ENCODE data around the gene SLC24A4.
"Not testable (repeated sequence)": the region's sequence is repeated elsewhere in the genome, so short reads cannot be mapped to it uniquely, and the experiment has no call there.

Gene SLC24A4

GRCh38 chr14:92402500-92402899 is 79.5 kb downstream of the SLC24A4 start:
- not testable (repeated sequence) for DNase-seq (ENCODE audit: low read depth in 3 of 3)

- DNase-seq (ENCODE audit: low read depth in 3 of 3) = no peak
Observed at GRCh38 chr14:92404018-92404417, 81.1 kb downstream of the SLC24A4 start.

- no peak for DNase-seq (ENCODE audit: low read depth in 3 of 3)
Observed at GRCh38 chr14:92404421-92404820, 81.5 kb downstream of the SLC24A4 start.

GRCh38 chr14:92404938-92405337 is 82.0 kb downstream of the SLC24A4 start:
- no peak for DNase-seq (ENCODE audit: low read depth in 3 of 3)

DNA sequence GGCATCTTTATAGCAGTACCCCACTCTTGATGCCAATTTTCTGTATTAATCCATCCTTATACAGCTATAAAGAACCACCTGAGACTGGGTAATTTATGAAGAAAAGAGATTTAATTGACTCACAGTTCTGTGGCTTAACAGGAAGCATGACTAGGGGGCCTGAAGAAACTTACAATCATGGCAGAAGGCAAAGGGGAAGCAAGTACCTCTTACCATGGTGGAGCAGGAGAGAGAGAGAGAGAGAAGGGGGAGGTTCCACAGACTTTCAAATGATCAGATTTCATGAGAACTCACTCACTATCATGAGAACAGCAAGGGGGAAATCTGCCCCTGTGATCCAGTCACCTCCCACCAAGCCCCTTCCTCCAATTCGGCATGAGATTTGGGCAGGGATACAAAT is 84.4 kb downstream of the SLC24A4 start:
- DNase-seq (ENCODE audit: low read depth in 3 of 3) = no peak

- DNase-seq (ENCODE audit: low read depth in 3 of 3) = no peak
Observed at GRCh38 chr14:92409043-92409442, 86.1 kb downstream of the SLC24A4 start.

DNA sequence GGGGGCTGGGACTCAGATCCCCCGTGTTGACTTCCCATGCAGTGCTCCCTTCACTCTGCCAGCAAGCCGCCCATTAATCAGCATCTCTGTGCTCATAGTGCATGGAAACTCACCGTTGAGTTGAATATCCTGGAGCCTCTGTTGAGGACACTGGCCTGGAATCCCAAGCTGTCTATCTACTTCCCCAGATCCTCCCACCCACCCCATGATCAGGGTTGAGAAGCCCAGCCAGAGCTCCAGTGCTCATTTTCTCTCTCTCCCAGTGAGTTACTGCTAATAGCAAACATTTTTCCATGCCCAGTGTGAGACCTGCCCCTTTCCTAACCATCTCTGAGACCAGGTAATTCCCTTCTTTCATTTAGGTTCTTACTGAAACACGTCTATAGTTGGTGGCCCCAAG is 88.2 kb downstream of the SLC24A4 start:
- no peak for DNase-seq (ENCODE audit: low read depth in 3 of 3)

DNA sequence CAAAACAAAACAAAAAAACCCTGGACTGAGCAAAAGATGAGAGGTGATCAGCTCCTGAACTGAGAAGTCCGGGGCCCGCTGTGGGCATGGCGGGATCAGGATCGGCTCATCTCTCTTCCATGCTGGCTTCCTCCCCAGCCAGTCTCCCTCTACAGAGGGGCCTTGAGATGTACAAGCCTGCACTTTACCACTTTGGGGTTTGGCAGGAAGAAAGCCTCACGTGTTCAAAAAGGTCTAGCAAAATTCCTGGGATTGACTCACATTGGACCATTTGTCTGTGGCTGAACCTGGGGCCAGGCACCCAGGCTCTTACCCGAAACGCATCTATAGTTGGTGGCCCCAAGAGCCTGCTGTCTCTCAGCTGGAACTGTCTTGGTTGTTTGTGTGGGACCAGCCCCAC is 89.0 kb downstream of the SLC24A4 start:
- DNase-seq (ENCODE audit: low read depth in 3 of 3) = no peak

DNA sequence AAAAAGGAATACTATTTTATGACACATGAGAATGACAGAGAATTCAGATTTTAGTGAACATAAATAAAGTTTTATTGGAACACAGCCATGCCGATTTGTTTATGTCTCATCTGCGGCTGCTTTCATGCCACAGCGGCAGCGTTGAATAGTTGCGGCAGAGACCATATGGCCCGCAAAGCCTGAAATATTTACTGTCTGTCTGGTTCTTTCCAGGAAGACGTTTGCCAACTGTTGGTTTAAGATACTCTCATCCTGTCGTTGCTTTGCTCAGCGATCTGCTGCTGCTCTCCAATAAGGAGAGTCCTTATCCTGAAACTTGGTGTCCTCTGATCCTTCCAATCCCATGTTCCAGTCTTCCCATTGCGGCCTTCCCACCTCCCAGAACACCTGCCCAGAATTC is 89.9 kb downstream of the SLC24A4 start:
- DNase-seq (ENCODE audit: low read depth in 3 of 3) = no peak

- no peak for DNase-seq (ENCODE audit: low read depth in 3 of 3)
Observed at GRCh38 chr14:92413379-92413778, 90.4 kb downstream of the SLC24A4 start.

DNA sequence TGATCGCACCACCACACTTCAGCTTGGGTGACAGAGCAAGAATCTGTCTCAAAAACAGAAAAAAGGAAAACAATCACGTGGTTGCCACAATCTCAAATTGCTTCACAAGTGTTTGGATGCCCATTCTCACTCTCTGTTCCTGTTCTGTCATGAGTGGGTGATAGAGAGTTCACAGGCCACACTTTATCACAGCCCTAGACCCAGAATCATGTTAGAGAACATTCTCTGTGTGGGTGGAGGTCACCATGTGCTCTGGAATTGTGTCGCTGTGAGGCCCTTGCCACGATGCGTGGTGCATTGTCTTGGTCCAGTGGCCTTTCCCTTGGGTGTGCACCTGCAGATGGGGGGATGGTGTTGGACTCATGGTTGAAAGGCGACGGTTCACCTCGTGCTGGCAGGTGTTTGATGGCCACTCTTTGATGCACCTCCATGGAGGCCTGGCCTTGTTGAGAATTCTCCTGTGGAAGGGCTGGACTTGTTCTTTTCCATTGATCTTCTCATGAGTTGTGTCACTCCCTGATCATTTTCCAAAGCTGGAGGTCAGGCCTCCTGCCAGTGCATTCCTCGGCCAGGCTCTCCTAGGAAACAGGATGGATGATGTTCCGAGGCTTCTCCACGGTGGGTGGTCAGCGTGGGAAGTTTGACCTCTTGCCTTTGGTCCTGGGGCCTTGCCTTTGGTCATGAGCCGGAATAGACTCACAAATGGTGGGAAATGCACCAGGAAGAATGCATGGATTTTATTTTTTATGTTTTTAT is 91.9 kb downstream of the SLC24A4 start:
- DNase-seq (ENCODE audit: low read depth in 3 of 3) = no peak

GRCh38 chr14:92415969-92416368 is 93.0 kb downstream of the SLC24A4 start:
- no peak for DNase-seq (ENCODE audit: low read depth in 3 of 3)

- no peak for DNase-seq (ENCODE audit: low read depth in 3 of 3)
Observed at GRCh38 chr14:92416544-92416943, 93.6 kb downstream of the SLC24A4 start.

GRCh38 chr14:92417759-92418158 is 94.8 kb downstream of the SLC24A4 start:
- DNase-seq (ENCODE audit: low read depth in 3 of 3) = no peak

DNA sequence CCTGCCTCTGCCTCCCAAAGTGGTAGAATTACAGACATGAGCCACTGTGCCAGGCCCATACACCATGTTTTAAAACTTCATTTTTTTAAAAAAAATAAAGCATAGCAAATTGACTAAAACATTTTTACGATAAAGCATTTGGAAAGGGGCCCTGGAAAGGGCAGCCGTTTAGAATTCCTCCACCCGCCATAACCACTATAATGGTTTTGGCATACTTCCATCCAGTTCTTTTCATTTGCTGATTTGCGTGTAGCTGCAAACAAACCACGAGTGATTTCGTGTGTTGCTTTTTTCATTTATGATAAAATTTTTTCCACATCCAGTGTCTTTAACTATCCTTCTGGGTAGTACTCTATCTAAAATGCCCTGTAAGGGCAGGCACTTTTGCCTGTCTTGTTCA is 98.8 kb downstream of the SLC24A4 start:
- no peak for DNase-seq (ENCODE audit: low read depth in 3 of 3)

GRCh38 chr14:92425101-92425500 is 102.1 kb downstream of the SLC24A4 start:
- no peak for DNase-seq (ENCODE audit: low read depth in 3 of 3)

- DNase-seq (ENCODE audit: low read depth in 3 of 3) = no peak
Observed at GRCh38 chr14:92426237-92426636, 103.3 kb downstream of the SLC24A4 start.

- DNase-seq (ENCODE audit: low read depth in 3 of 3) = no peak
Observed at GRCh38 chr14:92427096-92427495, 104.1 kb downstream of the SLC24A4 start.

- DNase-seq (ENCODE audit: low read depth in 3 of 3) = no peak
Observed at GRCh38 chr14:92430686-92431085, 107.7 kb downstream of the SLC24A4 start.

DNA sequence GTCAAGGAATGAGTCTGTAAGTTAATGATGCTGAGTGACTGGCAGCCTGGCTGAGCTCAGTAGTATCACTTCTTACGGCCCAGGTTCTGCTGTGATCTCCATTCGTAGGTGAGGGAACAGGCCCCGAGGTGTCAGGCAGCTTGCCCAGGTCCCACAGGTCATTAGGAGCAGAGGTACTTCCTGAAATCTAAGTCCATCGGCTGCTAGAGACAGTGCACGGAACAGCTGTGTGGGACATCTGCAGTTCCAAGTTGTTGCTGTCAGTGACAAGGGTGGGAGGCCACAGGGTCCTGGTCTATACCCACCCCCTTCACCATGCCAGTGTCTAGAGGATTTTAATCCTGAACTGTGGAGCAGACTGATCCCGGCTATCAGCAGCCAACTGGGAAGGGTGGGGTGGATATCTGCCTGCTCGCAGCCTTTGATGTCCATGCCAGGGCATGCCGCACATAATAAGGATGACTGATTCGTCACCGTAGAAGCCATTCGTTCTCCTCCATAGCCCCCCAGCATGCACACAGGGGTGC is 108.3 kb downstream of the SLC24A4 start:
- no peak for DNase-seq (ENCODE audit: low read depth in 3 of 3)

GRCh38 chr14:92433407-92433806 is 110.4 kb downstream of the SLC24A4 start:
- no peak for DNase-seq (ENCODE audit: low read depth in 3 of 3)

- DNase-seq (ENCODE audit: low read depth in 3 of 3) = no peak
Observed at GRCh38 chr14:92435154-92435553, 112.2 kb downstream of the SLC24A4 start.

- no peak for DNase-seq (ENCODE audit: low read depth in 3 of 3)
Observed at GRCh38 chr14:92436115-92436776, 113.3 kb downstream of the SLC24A4 start.

Data from stimulated activated CD4-positive, alpha-beta T cell treated with anti-CD3 and anti-CD28 coated beads, TNF-alpha, amount 100 ng/mL, for 4 hours (primary cell).